ENCODE data around the gene SNPH. TPM values are rescaled to one million over a fixed set of nuclear protein-coding genes. Genes with fewer than 3 reads are reported as not detected.
"Not testable (repeated sequence)": the region's sequence is repeated elsewhere in the genome, so short reads cannot be mapped to it uniquely, and the experiment has no call there.

Gene SNPH
- total and polyA plus RNA-seq, 2 experiments from 2014 or later = 5.7 to 11.2 TPM

DNA sequence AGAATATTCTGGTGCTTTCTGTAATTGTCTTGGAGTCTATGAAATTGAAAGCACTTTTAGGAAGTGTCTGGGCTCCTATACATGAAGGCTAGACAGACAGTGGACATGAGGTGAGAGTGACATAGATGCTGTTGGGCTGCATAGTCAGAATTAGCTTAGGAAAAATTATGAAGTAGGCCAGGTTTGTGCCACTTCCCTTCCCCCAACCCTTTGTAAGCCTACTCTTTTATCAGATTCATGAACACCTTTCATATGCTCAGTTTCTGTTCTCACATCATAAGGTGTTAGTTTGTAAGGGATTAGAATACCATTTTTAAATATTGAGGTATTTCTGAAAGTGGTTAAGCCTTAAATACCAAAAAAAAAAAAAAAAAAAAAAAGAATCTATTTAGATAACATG, 18.4 kb upstream of the SNPH start:
- in situ Hi-C loops (cut with MboI) = no loop called here
- Histone ChIP-seq H3K9ac (no peak overlapping the region), H2AFZ (no peak overlapping the region), H4K20me1 (ENCODE audit: insufficient read depth) (no peaks in the 10 kb centered on the region), H3K79me2 (ENCODE audit: insufficient read depth) (no peaks in the 10 kb centered on the region), H3K4me1 (ENCODE audit: insufficient read depth) (peaks cover 5% of the 10 kb centered on the region; the same call in 1 of the 2 replicates), H3K4me3 (no peak overlapping the region), H3K36me3 (ENCODE audit: low read depth) (no peaks in the 10 kb centered on the region), H3K27ac (no peak overlapping the region), H3K9me3 (ENCODE audit: low read depth) (no peaks in the 10 kb centered on the region), H3K27me3 (replicated peaks; ENCODE audit: insufficient read depth) (no peaks in the 10 kb centered on the region), H3F3A (ENCODE audit: insufficient read depth) (no peaks in the 10 kb centered on the region), H3K4me2 (ENCODE audit: unreplicated experiment) (no peak overlapping the region), H3K9me2 (ENCODE audit: insufficient read depth) (no peaks in the 10 kb centered on the region)
- no peak for DNase-seq
- TF ChIP-seq EZH2phosphoT487 (IDR thresholded peaks at IDR 0.05; ENCODE audit: insufficient read depth, low read depth) (no peak), EZH2 (IDR thresholded peaks at IDR 0.05; ENCODE audit: insufficient read depth, poor library complexity, severe bottlenecking) (no peak)

DNA sequence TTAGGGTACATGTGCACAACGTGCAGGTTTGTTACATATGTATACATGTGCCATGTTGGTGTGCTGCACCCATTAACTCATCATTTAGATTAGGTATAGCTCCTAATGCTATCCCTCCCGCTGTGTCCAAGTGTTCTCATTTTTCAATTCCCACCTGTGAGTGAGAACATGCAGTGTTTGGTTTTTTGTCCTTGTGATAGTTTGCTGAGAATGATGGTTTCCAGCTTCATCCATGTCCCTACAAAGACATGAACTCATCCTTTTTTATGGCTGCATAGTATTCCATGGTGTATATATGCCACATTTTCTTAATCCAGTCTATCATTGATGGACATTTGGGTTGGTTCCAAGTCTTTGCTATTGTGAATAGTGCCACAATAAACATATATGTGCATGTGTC, 15.8 kb upstream of the SNPH start:
- H3K9me2 ChIP-seq (ENCODE audit: insufficient read depth); H3K27ac ChIP-seq; DNase-seq; H3K4me2 ChIP-seq (ENCODE audit: unreplicated experiment); H3K4me3 ChIP-seq; H3K36me3 ChIP-seq (ENCODE audit: low read depth); H3F3A ChIP-seq (ENCODE audit: insufficient read depth); H3K9ac ChIP-seq; H3K4me1 ChIP-seq (ENCODE audit: insufficient read depth); H4K20me1 ChIP-seq (ENCODE audit: insufficient read depth); in situ Hi-C loops (cut with MboI); H3K27me3 ChIP-seq (replicated peaks; ENCODE audit: insufficient read depth); H3K79me2 ChIP-seq (ENCODE audit: insufficient read depth); H2AFZ ChIP-seq; H3K9me3 ChIP-seq (ENCODE audit: low read depth): not testable (repeated sequence)
- WGBS, 2 experiments (ENCODE audit: low coverage in 1 of 2, low lambda C conversion rate in 2 of 2, missing lambda C conversion rate in 2 of 2) = 67 to 69% methylated on average over 2 of the region's 2 CpGs

DNA sequence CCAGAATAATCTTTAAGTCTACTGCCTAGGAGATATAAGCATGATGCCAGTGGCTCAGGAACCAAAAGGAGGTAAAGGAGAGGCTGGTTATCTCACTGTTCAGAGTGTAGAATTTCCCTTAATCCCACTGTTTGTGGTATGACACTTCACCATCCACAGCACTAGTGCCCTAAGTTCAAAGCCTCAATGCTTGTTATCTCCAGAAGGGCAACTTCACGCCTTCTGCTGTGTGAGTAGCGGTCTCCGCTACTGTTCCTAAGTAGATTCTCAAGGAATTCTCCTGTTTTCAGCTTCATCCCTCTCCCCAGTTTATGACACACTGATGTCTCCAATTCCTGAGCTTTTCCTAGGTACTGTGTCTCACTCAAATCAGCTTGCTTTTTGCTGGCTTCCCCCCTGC, 13.7 kb upstream of the SNPH start:
- Histone ChIP-seq H3K9me2 (ENCODE audit: insufficient read depth) (no peaks in the 10 kb centered on the region), H3K79me2 (ENCODE audit: insufficient read depth) (no peaks in the 10 kb centered on the region), H3K9ac (no peak overlapping the region), H3F3A (ENCODE audit: insufficient read depth) (no peaks in the 10 kb centered on the region), H3K4me3 (no peak overlapping the region), H3K4me1 (ENCODE audit: insufficient read depth) (no peaks in the 10 kb centered on the region), H3K36me3 (ENCODE audit: low read depth) (no peaks in the 10 kb centered on the region), H3K4me2 (ENCODE audit: unreplicated experiment) (no peak overlapping the region), H2AFZ (no peak overlapping the region), H3K27ac (no peak overlapping the region), H3K9me3 (ENCODE audit: low read depth) (no peaks in the 10 kb centered on the region), H4K20me1 (ENCODE audit: insufficient read depth) (no peaks in the 10 kb centered on the region), H3K27me3 (replicated peaks; ENCODE audit: insufficient read depth) (no peaks in the 10 kb centered on the region)
- no peak for DNase-seq
- in situ Hi-C loops (cut with MboI) = no loop called here
- TF ChIP-seq EZH2phosphoT487 (IDR thresholded peaks at IDR 0.05; ENCODE audit: insufficient read depth, low read depth) (no peak), EZH2 (IDR thresholded peaks at IDR 0.05; ENCODE audit: insufficient read depth, poor library complexity, severe bottlenecking) (no peak)
- 91 to 98% methylated on average over 3 of the region's 3 CpGs for WGBS, 2 experiments (ENCODE audit: low coverage in 1 of 2, low lambda C conversion rate in 2 of 2, missing lambda C conversion rate in 2 of 2)

DNA sequence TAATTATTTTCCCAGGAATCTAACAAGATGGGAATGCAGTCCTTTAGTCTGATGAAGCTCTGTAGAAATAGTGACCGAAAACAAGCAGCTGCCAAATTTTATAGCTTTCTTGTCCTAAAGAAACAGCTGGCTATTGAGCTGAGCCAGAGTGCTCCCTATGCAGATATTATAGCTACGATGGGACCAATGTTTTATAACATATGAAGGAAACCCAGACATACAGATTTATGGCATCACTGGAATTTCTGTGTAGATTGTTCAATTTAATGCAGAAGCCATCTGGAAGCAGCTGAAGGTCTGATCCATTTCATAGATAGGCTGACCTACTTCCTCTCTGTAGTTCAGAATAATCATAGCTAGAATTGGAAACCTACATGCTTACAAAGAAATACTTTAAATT, 11.8 kb upstream of the SNPH start:
- H3K36me3 ChIP-seq (ENCODE audit: low read depth) = no peaks in the 10 kb centered on the region
- H2AFZ ChIP-seq = no peak overlapping the region
- no peaks in the 10 kb centered on the region for H4K20me1 ChIP-seq (ENCODE audit: insufficient read depth)
- no peaks in the 10 kb centered on the region for H3K79me2 ChIP-seq (ENCODE audit: insufficient read depth)
- no peaks in the 10 kb centered on the region for H3F3A ChIP-seq (ENCODE audit: insufficient read depth)
- no peak overlapping the region for H3K9ac ChIP-seq
- H3K9me2 ChIP-seq (ENCODE audit: insufficient read depth) = no peaks in the 10 kb centered on the region
- H3K4me2 ChIP-seq (ENCODE audit: unreplicated experiment) = no peak overlapping the region
- H3K4me3 ChIP-seq = no peak overlapping the region
- H3K27ac ChIP-seq = no peak overlapping the region
- H3K9me3 ChIP-seq (ENCODE audit: low read depth) = no peaks in the 10 kb centered on the region
- in situ Hi-C loops (cut with MboI) = no loop called here
- no peaks in the 10 kb centered on the region for H3K4me1 ChIP-seq (ENCODE audit: insufficient read depth)
- H3K27me3 ChIP-seq (replicated peaks; ENCODE audit: insufficient read depth) = peaks cover 9% of the 10 kb centered on the region; the same call in 1 of the 2 replicates
- 50 to 55% methylated on average over 2 of the region's 2 CpGs for WGBS, 2 experiments (ENCODE audit: low coverage in 1 of 2, low lambda C conversion rate in 2 of 2, missing lambda C conversion rate in 2 of 2)
- no peak for TF ChIP-seq EZH2phosphoT487 (IDR thresholded peaks at IDR 0.05; ENCODE audit: insufficient read depth, low read depth)
- TF ChIP-seq EZH2 (IDR thresholded peaks at IDR 0.05; ENCODE audit: insufficient read depth, poor library complexity, severe bottlenecking) = no peak
- DNase-seq = no peak

DNA sequence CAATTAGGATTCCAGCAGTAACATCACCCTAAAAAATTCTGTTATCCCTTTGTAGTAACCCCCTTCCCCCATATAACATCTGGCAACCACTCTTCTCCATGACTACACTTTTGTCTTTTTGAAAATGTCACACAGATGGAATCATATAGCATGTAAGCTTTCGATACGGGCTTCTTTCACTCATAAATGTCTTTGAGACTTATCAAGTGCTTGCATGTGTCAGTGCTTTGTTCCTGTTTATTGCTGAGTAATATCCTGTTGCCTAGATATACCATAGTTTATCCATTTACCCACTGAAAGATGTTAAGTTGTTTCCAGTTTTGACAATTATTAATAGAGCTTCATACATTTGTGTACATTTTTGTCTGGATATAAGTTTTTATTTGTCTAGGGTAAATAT, 10.4 kb upstream of the SNPH start:
- Histone ChIP-seq H3K9ac (no peak overlapping the region), H3K27ac (no peak overlapping the region), H3K27me3 (replicated peaks; ENCODE audit: insufficient read depth) (peaks cover 9% of the 10 kb centered on the region; the same call in 1 of the 2 replicates), H3K9me3 (ENCODE audit: low read depth) (no peaks in the 10 kb centered on the region), H2AFZ (no peak overlapping the region), H3K9me2 (ENCODE audit: insufficient read depth) (no peaks in the 10 kb centered on the region), H3K79me2 (ENCODE audit: insufficient read depth) (no peaks in the 10 kb centered on the region), H4K20me1 (ENCODE audit: insufficient read depth) (no peaks in the 10 kb centered on the region), H3K4me1 (ENCODE audit: insufficient read depth) (no peaks in the 10 kb centered on the region), H3K4me2 (ENCODE audit: unreplicated experiment) (no peak overlapping the region), H3K4me3 (no peak overlapping the region), H3F3A (ENCODE audit: insufficient read depth) (no peaks in the 10 kb centered on the region), H3K36me3 (ENCODE audit: low read depth) (no peaks in the 10 kb centered on the region)
- DNase-seq = no peak
- WGBS, 2 experiments (ENCODE audit: low coverage in 1 of 2, low lambda C conversion rate in 2 of 2, missing lambda C conversion rate in 2 of 2) = 5 to 15% methylated on average over 2 of the region's 2 CpGs
- no peak for TF ChIP-seq EZH2phosphoT487 (IDR thresholded peaks at IDR 0.05; ENCODE audit: insufficient read depth, low read depth)
- TF ChIP-seq EZH2 (IDR thresholded peaks at IDR 0.05; ENCODE audit: insufficient read depth, poor library complexity, severe bottlenecking) = no peak
- in situ Hi-C loops (cut with MboI) = no loop called here

Measured in GM23248 (cell line).